MV-4-11 (cell line): Measurements from ENCODE around the gene TSGA10IP.

Experiments used
- DNase-seq: peaks from one replicate; lab custom pipeline; 2025; lab: John Stamatoyannopoulos, UW

Gene TSGA10IP

DNA sequence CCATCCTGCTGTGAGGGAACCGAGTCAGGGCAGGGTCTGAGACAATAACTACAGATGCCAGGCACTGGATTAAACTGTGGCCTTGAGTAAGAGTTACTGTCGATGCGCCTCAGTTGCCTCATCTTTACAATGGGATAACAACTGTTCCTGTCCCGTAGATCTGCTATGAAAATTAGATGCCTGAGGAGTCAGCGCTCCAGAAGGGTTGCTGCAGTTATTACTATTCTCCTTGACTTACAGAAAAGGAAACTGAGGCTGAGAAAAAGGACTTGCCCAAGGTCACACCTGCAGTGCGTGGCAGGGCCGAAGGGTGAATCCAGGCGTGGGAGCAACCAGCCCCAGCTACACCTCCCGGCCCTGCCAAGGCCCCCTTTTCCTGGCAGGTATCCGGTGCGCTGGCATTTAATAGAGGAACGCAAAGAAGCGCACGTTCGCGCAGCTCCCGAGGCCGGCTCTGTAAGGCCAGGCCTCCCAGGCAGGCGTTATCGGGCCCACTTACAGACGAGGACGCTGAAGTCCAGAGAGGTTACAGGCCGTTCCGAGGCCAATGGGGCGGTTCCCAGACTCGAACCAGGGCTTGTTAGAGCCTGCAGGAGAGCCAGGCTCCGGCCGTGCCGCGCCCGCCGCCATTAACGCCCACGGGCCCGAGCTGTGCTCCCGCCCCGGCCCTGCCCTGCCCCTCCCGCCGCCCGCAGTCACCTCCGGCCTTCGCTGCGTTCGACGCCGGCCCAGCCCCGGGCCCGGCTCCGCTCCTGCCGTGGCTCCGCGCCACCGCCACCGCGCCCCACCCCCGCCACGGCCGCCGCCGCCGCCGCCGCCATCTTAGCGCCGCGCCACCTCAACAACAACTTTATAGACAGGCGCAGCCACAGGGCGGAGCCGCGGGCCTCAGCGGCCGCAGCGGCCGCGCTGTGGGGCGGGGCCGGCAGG lies 26.8 kb upstream of the TSGA10IP start, which contains the start of gene C11orf68:
TSS of gene C11orf68 (minus strand) at position 852 of the 930 bp plus-strand sequence. CDS start at position 821, 31 bp downstream.
- no peak for DNase-seq

DNA sequence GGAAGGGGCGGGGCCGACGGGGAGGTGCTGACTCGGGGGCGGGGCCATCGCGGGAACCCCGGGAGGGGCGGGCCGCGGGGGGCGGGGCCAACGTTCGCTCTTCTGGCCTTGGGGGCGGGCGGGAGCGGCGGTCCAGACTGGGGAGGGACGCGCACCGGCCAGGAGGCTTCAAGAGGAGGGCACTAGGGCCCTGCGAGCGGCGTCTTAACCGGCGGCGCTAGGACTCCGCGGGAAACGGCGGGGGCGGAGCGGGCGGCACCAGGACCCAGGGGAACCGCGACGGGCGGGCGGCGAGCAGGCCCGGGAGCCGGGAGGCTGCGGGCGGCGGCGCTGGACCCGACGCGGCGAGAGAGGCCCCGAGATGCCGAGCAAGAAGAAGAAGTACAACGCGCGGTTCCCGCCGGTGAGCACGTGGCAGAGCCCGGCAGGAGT lies 26.1 kb upstream of the TSGA10IP start, which contains the start of gene DRAP1:
TSS of gene DRAP1 (plus strand) at position 286 of the 432 bp plus-strand sequence. CDS start at position 362, 76 bp downstream.
- DNase-seq = peak; percentile 96

DNA sequence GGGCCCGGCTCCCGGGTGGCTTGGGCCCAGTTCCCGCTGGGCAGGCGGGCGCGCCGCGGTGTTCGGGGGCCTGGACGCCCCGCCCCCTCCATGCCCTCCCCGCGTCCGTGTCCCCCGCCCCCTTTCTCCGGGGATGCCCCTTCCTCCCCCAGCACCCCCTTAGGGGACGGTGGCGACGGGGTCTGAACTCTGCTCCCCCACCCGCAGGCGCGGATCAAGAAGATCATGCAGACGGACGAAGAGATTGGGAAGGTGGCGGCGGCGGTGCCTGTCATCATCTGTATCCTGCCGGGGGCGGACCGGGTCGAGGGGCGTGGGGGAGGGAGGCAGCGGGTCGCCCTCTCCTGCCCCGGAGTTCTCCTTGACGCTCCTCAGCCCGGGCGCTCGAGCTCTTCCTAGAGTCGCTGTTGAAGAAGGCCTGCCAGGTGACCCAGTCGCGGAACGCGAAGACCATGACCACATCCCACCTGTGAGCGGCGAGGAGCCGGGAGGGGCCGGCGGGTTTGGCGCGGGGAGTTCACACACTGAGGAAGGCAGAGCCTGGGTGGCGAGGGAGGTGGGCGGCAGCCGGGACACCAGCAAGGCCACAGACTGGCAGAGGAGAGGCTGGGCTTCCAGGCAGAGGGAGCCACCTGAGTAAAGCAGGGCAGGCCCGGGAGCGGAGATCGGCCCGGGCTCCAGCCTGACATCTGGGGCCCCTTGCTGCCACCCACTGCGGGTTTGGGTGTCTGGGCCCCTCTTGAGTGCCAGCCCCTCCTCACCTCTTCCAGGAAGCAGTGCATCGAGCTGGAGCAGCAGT lies 25.5 kb upstream of the TSGA10IP start:
- DNase-seq = no peak

DNA sequence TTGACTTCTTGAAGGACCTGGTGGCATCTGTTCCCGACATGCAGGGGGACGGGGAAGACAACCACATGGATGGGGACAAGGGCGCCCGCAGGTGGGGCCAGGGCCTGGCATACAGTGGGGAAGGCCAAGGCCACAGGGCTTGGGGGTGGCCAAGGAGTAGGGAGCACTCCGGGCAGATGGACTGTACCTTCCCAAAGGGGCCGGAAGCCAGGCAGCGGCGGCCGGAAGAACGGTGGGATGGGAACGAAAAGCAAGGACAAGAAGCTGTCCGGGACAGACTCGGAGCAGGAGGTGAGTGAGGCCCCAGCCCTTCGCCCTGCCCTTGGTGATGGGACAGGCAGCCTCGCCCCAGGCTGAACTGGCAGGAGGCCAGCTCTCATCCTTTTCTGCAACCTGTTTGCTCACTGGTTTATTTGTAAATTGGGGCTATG lies 24.9 kb upstream of the TSGA10IP start:
- DNase-seq = no peak

DNA sequence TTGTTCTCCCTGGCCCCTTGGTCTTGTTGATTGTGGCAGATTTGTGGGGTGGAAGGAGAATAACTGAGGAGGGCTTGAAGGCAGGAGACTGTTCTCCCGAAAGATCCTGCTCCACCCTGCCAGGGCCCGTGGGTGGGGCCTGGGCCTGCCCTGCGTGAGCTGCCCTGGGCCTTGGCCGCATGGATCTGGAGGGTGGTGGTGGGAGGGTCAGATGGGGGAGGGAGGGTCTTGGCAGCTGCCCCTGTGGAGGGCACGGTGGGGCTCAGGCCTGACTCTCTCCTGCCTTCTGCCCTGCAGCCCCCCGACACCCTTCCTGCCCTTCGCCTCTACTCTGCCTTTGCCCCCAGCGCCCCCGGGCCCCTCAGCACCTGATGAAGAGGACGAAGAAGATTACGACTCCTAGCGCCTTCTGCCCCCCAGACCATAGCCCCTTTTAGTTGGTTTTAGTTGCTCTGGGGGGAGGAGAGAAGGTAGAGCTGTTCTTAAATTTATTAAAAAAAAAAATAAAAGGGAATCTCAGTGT lies 24.2 kb upstream of the TSGA10IP start:
- no peak for DNase-seq

DNA sequence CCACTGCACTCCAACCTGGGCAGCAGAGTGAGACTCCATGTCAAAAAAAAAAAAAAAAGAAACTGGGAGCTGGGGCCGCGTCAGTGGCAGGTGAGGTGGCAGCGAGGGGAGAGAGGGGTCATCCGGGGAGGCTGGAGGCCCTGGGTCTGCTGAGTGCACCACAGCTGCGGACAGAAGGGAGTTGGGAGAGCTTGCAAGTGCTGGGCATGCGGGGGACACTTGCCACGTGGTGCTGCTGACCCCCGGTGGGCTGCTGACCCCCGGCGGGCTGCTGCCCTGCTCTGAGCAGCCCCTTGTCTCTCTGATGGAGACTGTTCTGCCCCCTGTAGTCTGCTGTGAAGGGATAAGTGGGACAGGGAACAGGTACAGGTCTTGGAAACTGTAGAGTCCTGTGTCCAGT lies 23.4 kb upstream of the TSGA10IP start:
- no peak for DNase-seq

DNA sequence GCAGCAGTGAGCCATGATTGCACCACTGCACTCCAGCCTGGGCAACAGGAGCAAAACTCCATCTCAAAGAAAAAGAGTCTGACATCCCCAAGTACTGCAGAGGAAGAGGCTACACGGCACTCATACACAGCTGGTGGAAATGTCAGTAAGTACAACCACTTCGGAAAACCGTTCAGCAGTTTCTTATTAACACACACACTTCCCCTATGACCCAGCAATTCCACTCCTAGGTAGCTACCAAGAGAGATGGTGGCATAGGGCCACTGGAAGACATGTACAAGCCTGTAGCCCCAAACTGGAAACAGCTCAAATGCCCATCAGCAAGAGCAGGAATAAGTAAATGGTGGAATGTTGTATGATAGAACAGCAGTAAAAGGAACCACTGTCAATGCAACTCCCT lies 22.7 kb upstream of the TSGA10IP start:
- DNase-seq = no peak

DNA sequence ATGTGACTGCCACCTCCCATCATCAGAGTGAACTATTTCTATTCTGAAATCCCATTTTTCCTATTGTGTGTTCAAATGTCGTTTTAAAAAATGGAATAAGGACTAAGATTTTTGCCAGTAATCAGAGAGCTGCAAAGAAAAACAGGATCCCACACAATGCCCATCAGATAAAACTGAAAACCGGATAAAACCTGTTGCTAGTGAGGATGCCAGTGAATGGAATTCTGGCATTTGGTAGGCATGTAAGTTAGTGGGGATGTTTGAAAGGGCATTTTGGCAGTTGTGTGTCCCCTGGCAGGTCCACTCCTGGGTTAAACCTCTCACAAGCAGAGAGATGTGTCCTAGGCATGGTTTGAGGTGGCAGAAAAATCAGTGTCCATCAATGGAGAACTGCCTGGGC lies 19.9 kb upstream of the TSGA10IP start:
- no peak for DNase-seq

DNA sequence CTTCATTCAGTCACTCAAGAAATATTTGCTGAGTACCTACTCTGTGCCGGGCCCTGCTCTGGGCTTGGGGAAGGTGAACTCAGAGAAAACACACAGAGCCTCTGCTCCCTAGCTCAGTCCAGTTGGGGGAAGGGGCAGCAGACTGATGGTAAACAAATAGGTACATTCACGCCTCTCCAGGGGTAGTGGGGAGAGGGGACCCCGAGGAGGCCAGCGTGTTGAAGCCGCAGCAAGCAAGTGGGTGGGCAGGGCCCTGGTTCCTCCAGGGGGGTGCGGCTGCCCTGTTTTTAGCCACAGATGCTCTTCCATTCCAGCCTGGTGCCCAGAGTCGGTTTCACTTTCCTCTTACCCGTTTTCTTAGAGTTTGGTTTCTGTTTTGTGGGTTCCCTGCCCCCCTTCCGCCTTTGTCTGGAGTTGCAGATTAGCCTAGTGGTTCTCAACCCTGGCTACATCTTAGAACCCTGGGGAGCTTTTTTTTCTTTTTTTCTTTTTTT lies 17.3 kb upstream of the TSGA10IP start:
- peak; percentile 89 for DNase-seq

DNA sequence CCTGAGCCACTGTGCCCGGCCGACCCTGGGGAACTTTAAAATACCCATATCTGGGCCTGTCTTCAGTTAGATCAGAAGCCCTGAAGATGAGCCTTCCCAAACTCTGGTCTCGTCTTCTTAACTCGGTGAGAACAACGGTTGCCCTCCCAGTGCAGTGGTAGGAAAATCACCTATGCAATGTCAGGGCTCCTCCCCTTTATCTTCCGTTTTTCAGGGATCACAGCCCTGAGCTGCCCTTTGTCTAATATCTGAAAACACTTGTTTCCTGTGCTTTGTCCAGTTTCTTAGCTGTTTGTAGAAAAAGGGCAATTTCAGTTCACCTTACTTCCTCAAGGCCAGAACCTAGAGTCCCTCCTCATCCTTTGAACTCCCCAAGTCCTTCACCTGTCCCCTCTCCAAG lies 16.6 kb upstream of the TSGA10IP start:
- DNase-seq = no peak

DNA sequence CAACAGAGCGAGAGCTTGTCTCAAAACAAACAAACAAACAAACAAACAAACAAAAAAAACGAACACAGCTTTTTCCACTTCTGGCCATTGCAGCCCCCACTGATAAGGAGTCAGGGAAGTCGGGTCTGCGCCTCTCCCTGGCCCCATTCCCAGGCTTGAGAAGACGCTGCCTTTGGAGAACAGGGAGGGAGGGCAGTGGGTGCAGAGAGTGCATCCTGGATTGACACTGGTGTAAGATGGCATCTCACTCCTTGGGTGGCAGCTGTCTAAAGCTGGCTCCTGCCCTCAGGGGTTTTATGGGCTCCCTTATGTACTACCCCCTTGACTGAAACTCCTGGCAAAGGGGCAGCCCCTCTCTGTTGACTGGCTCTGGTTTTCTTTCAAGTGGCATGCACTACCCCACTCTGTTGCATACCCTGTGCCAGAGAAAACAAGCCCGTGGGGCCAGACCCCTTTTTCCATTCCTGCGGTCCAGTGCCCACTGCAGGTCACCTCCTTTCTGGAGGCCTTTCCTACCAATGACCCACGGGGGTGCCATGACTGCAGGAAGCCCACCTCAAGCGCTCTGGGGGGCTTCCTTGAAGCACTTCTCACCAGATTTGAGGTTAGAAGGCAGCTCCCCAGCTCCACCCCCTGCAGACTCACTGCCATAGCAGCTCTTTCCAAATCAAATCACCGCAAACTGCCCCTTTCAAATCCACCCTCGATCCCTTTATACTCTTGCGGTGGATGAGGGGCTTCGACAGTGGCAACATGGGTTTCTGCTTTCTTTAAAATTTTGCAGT lies 13.3 kb upstream of the TSGA10IP start:
- DNase-seq = no peak

DNA sequence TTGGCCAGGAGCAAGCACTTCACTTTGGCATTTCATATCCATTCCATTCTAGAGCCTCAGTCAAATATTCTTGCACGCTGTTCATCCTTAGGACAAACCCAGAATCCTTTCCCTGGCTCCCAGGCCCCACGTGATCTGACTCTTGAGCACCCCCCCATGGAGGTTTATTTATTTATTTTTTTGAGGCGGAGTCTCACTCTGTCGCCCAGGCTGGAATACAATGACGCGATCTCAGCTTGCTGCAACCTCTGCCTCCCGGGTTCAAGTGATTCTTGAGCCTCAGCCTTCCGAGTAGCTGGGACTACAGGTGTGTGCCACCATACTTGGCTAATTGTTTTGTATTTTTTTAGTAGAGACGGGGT lies 12.7 kb upstream of the TSGA10IP start:
- peak; percentile 9 for DNase-seq

DNA sequence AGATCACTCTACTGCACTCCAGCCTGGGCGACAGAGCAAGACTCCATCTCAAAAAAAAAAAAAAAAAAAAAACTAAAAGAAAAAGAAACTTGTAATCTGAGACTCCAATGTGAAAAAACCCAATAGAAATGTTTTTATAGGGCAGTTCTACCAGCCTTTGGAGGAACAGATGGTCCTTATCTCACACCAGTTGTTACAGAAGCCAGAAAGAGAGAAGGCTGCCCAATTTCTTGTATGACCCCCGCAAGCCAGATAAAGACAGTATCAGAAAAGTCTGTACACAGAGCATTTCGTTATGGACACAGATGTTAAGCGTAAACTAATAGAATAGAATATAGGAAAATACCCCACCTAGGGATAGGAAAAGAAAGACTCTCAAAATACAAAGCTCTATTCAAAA lies 11.3 kb upstream of the TSGA10IP start:
- no peak for DNase-seq

DNA sequence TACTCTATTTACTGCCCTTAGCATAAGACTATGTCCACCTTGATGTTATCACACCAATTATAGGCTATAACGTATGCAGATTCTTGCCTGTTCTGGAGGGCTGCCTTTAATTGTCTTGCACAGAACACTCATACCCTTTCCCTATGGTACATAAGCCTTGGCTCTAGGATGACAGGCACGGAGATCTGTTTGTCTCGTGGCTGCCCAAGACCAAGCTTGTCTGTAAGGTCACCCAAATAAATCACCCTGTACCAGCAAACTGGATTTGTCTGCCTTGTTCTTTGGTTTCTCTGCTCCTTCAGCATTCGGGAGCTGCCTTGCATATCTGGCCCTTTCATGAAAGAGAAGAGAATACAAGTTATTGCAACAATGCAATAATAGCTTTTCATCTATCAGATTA lies 7.5 kb upstream of the TSGA10IP start:
- DNase-seq = no peak

DNA sequence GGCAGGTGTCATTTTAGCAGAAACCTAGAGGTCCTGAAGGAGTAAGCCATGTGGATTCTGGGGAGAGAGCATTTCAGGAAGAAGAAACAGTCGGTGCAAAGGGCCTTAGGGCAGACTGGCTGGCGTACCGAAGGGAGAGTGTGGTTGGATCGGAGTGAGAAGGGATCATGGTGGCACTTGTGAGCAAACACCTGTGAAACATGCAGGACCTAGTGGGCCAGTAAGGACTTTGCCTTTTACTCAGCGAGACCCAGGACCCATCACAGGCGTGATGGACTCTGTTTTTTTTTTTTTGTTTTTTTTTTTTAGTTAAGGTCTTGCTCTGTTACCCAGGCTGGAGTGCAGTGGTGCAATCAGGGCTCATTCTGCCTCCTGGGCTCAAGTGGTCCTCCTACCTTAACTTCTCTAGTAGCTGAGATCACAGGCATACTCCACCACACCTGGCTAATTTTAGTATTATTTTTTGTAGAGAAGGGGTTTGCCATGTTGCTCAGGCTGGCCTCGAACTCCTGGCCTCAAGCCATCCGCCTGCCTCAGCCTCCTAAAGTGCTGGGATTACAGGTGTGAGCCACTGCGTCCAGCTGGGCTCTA lies 3.5 kb upstream of the TSGA10IP start:
- no peak for DNase-seq

DNA sequence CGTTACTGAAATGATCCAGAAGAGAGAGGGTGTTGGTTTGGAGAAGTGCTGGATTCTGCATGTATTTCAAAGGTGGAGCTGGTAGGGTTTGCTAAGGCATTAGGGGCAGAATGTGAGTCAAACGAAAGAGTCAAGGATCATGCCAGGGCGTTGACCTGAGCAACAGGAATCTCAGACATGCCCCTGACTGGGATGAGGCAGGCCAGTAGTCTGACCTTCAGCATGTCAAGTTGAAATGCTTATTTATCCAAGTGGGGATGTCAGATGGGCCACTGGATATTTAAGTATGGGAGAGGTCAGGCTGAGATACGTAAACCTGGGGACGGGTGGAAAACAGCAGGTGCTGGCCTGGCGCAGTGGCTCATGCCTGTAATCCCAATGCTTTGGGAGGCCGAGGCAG lies 2.7 kb upstream of the TSGA10IP start:
- DNase-seq = no peak

DNA sequence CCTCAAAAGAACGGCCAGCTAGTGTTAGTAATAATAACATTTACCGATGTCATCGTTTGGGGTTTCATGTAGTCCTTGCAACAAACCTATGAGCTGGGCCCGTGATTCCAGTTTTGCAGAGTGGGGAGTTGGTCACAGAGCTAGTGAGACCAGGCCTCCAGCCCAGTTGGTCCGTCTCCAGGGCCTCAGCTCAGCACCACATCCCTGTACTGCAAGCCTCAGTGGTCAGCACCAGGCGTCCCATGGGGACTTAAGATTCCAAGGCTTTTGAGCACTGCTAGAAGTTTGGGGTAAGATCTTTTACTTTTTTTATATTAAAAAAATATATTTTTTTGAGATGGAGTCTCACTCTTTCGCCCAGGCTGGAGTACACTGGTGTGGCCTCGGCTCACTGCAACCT lies 1.1 kb upstream of the TSGA10IP start:
- no peak for DNase-seq

DNA sequence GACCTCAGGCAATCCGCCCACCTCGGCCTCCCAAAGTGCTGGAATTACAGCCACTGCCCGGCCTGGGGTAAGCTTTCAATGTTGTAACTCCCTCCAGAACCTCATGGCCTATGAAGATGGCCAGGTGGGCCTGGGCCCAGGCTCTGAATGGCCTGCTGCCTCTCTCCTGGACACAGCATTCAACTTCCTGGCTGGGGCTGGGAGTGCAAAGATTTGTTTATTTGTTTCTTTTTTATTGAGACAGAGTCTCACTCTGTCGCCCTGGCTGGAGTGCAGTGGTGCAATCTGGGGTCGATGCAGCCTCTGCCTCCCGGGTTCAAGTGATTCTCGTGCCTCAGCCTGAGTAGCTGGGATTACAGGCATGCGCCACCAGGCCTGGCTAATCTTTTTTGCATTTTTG lies 513 bp upstream of the TSGA10IP start:
- DNase-seq = no peak

DNA sequence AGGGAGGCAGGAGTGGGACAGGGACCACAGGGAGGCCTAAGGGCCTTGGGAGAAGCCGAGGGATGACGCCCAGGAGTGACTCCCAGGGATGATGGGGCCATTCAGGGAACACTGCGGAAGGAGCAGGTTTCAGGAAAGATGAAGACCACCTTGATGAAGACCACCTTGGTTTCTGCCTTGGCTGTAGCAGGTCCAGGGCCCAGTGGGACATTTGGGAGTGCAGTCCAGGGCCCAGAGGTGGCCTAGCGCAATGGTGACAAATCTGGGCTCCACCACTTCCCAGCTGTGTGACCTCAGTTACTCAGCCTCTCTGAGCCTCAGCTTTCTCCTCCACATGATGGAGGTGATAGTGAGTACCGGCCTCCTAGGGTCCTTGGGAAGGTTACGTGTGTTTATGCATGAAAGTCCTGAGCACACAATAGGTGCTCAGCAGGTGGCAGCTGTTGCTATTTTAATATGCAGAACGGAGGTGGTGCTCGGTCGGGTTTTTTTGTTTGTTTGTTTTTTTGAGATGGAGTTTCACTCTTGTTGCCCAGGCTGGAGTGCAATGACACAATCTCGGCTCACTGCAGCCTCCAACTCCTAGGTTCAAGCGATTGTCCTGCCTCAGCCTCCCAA lies 770 bp downstream of the TSGA10IP start:
- DNase-seq = no peak

DNA sequence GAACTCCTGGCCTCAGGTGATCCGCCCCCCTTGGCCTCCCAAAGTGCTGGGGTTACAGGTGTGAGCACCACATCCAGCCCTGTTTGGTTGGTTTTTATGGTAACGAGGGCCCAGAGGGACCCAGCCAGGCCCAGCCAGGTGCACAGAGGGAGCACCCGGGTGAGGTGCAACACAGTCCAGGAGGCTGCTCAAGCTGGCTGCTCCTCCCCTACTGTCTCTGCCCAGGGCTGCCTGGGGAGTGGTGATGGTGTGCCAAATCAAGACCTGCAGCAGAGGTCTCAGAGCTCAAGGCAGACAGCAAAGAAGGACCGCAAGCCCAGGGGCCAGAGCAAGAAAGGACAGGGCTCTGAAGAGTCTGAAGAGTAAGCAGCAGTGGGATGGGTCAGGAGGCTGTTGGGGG lies 1.4 kb downstream of the TSGA10IP start:
- no peak for DNase-seq

DNA sequence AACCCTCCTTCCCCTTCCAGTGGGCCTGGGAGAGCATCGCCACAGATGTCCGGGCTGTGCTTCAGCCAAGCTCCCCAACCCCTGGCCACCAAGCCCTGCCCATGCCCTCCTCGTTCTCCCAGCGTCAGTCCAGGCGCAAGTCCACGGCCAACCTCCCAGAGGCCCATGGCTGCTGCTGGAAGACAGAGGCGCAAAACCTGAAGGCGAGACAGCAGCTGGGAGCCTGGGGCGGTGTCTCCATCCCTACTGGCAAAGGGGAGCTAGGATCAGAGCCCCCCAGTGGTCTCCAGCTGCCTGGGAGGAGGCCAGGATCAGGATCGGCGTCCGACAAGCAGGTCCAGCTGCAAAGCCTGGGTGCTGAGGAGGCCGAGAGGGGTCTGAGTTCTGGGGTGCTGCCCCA lies 1.9 kb downstream of the TSGA10IP start:
- DNase-seq = no peak
